ENCODE data around the gene SAT2.
"Not testable (repeated sequence)": the region's sequence is repeated elsewhere in the genome, so short reads cannot be mapped to it uniquely, and the experiment has no call there.

Gene SAT2

GRCh38 chr17:7627250-7628121 lies at the start of gene SAT2:
Gene SAT2, minus strand, starts transcription at chr17:7627821. Its CDS starts 186 bp downstream, at chr17:7627635.
- peak; percentile 98 for DNase-seq (ENCODE audit: low spot score)

DNA sequence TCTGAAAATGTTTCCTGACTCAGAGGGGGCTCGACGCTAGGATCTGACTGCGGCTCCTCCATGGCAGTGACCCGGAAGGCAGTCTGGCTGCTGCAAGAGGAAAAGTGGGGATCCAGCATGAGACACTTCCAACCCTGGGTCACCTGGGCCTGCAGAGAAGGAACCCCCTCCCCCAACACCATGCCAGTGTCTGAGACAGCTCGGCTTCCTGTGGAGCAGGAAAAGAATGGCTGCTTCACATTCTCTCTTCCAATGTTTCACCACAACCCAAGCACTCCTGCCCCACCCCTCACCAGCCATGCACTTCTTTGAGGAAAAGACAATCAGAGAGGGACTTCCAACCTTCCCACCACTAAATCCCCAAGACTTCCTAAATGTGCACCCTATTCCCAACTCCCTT lies 48.9 kb upstream of the SAT2 start:
- no peak for DNase-seq (ENCODE audit: low spot score)

- no peak for DNase-seq (ENCODE audit: low spot score)
Measured at GRCh38 chr17:7674934-7675333, 47.3 kb upstream of the SAT2 start.

DNA sequence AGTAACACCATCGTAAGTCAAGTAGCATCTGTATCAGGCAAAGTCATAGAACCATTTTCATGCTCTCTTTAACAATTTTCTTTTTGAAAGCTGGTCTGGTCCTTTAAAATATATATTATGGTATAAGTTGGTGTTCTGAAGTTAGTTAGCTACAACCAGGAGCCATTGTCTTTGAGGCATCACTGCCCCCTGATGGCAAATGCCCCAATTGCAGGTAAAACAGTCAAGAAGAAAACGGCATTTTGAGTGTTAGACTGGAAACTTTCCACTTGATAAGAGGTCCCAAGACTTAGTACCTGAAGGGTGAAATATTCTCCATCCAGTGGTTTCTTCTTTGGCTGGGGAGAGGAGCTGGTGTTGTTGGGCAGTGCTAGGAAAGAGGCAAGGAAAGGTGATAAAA lies 45.6 kb upstream of the SAT2 start:
- DNase-seq (ENCODE audit: low spot score), result no peak

DNA sequence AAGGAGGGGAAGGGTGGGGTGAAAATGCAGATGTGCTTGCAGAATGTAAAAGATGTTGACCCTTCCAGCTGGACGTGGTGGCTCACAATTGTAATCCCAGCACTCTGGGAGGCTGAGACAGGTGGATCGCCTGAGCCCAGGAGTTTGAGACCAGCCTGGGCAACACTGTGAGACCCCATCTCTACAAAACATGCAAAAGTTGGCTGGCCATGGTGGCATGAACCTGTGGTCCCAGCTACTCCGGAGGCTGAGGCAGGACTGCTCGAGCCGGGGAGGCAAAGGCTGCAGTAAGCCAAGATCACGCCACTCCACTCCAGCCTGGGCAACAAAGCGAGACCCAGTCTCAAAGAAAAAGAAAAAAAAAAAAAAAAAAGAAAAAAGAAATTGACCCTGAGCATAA lies 40.9 kb upstream of the SAT2 start:
- no peak for DNase-seq (ENCODE audit: low spot score)

GRCh38 chr17:7667656-7668406 lies 40.2 kb upstream of the SAT2 start:
- DNase-seq (ENCODE audit: low spot score), result no peak

- DNase-seq (ENCODE audit: low spot score), result peak; percentile 77
Measured at GRCh38 chr17:7656958-7657609, 29.5 kb upstream of the SAT2 start.

- DNase-seq (ENCODE audit: low spot score), result no peak
Measured at GRCh38 chr17:7655541-7655840, 27.9 kb upstream of the SAT2 start.

DNA sequence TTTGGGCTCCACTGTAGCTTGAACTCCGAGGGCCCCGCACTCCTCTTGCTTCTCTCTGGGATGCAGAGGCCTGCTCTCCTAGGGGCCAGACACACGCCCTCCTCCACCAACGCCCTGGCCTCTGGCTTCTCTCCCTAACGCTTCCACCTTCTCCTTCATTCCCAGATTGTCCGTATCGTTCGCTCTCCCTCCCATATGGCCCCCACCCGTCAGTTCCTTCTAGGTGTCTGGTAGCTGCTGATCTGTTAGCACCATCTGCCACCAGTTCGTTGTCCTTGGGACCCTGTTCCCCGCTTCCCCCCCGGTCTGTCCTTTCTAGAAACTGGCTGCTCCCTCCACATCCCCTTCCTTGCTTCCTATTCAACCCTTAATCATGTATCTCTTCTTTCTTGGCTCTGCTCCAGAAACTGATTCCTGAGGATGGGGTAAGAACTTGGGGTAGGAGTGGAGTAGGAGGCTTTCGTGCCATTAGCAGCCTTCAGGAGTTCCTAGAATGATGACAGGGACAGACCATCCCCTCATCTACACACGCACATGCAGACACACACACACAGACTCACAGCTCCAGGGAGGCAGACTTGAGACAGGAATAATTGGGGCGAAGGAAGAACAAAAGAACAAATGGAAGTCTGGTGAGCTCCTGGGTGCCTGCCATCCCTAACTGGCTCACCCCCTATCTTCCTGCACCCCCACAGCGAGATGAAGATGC lies 27.4 kb upstream of the SAT2 start:
- no peak for DNase-seq (ENCODE audit: low spot score)

- no peak for DNase-seq (ENCODE audit: low spot score)
Measured at GRCh38 chr17:7652388-7653356, 25.1 kb upstream of the SAT2 start.

DNA sequence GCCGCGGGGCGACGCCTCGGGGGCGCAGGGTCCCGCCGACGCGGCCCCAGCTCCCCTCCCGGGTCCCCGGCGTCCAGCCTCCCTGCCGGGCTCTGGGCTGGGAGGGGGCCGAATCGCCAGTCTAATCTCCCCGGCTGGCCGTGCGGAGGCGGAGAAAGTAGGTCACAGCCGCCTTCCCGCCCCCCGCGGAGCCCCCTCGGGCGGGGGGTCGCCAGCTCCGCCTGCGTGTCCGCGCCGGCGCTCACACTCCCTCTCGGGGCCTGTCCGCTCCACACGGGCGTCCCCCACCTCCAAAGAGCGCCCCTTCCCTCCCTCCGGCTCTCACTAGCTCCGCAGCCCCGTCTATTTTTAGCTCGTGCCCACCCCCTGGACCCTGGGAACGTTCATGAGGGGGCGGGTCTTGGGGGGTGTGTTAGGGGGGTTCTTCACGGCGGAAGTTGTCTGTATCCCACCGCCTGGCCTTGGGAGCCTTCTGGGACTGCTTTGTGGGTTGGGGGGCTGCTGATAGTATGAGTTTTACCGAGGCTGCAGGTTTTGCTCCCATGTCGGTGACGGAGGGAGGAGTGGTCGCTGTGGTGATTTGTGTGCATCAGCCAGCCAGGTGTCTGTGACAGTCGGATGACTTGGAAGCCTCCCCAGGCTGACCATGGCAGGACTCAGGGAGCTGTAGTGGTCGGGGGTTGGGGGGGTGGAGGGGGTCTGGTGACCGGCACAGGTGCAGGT lies 24.2 kb upstream of the SAT2 start:
- DNase-seq (ENCODE audit: low spot score), result no peak

GRCh38 chr17:7651097-7651664 lies 23.6 kb upstream of the SAT2 start:
- DNase-seq (ENCODE audit: low spot score), result no peak

GRCh38 chr17:7650509-7651096 lies 23.0 kb upstream of the SAT2 start, which contains the start of gene ATP1B2:
Gene ATP1B2, plus strand, starts transcription at chr17:7650926. Its CDS starts 593 bp downstream, at chr17:7651519.
- no peak for DNase-seq (ENCODE audit: low spot score)

- no peak for DNase-seq (ENCODE audit: low spot score)
Measured at GRCh38 chr17:7647018-7647417, 19.4 kb upstream of the SAT2 start.

GRCh38 chr17:7646457-7646856 lies 18.8 kb upstream of the SAT2 start:
- no peak for DNase-seq (ENCODE audit: low spot score)

GRCh38 chr17:7644775-7645174 lies 17.2 kb upstream of the SAT2 start:
- DNase-seq (ENCODE audit: low spot score), result no peak

DNA sequence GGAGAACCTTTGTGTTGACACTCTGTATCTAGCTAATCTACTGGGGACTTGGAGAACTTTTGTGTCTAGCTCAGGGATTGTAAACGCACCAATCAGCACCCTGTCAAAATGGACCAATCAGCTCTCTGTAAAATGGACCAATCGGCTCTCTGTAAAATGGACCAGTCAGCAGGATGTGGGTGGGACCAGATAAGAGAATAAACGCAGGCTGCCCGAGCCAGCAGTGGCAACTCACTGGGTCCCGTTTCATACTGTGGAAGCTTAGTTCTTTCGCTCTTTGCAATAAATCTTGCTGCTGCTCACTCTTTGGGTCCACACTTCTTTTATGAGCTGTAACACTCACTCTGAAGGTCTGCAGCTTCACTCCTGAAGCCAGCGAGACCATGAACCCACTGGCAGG lies 14.0 kb upstream of the SAT2 start:
- not testable (repeated sequence) for DNase-seq (ENCODE audit: low spot score)

DNA sequence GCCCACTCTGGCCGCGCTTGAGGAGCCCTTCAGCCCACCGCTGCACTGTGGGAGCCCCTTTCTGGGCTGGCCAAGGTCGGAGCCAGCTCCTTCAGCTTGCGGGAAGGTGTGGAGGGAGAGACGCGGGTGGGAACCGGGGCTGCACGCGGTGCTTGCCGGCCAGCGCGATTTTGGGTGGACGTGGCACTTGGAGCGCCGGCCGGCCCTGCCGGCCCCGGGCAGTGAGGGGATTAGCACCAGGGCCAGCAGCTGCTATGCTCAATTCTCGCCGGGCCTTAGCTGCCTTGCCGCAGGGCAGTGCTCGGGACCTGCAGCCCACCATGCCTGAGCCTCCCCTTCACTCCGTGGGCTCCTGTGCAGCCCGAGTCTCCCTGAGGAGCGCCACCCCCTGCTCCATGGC lies 13.2 kb upstream of the SAT2 start:
- DNase-seq (ENCODE audit: low spot score), result no peak

DNA sequence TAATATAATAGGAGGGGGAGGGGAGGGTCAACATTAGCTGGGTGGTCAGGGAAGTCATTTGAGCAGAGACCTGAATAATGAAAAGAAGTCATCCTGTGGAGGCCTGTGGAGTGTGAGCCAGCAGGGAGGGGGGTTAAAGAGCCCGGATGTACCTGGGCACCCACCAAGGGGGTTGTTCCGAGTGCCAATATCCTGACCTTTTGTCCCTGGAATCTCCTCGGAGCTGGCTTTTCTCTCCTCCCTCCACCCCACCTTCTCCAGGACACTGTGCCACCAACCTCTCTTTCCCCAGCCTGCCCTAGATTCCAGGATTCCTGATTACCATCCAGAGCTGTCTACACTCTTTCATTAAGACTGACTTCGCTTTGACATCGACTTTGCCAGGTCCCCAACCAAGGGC lies 8.5 kb upstream of the SAT2 start:
- no peak for DNase-seq (ENCODE audit: low spot score)

- DNase-seq (ENCODE audit: low spot score), result peak; percentile 88
Measured at GRCh38 chr17:7634384-7634783, 6.8 kb upstream of the SAT2 start.
